WTC11 (cell line): ENCODE results near the gene SLC13A2. TPM values are rescaled to one million over a fixed set of nuclear protein-coding genes. Genes with fewer than 3 reads are reported as not detected.

Experiments
- ATAC-seq: fragments of 200-7000 bp; cut with Tn5 transposase; 2 replicates; pipeline ENCODE4 v1.10.0; 2021; ENCODE audit warnings: mild to moderate bottlenecking, moderate library complexity
- CTCF ChIA-PET: fragments of 300-600 bp; sonication (Branson Sonifier 250); formaldehyde crosslinking; loops from one replicate; lab custom pipeline; 2021; ENCODE audit warnings: antibody characterized with exemption; lab: Charles Lee
- POLR2A ChIA-PET: fragments of 350-600 bp; sonication (Branson Sonifier 250); formaldehyde crosslinking; loops from one replicate; lab custom pipeline; 2021; ENCODE audit warnings: antibody characterized with exemption; lab: Charles Lee
- DNase-seq: peaks from one replicate; pipeline ENCODE4 v3.0.0; 2021; ENCODE audit warnings: low spot score
- H3K27ac Mint-ChIP-seq: 2 replicates; pipeline ENCODE4 v1.8.0; 2021; ENCODE audit warnings: mixed read lengths
- H3K27me3 Mint-ChIP-seq: 2 replicates; pipeline ENCODE4 v1.8.0; 2021; ENCODE audit warnings: low read depth, mild to moderate bottlenecking, moderate library complexity, mixed read lengths
- H3K36me3 Mint-ChIP-seq: 2 replicates; pipeline ENCODE4 v1.8.0; 2021; ENCODE audit warnings: mixed read lengths
- H3K4me1 Mint-ChIP-seq: 2 replicates; pipeline ENCODE4 v1.8.0; 2022; ENCODE audit warnings: mixed read lengths
- H3K4me3 Mint-ChIP-seq: 2 replicates; pipeline ENCODE4 v1.8.0; 2021; ENCODE audit warnings: mild to moderate bottlenecking, moderate library complexity, mixed read lengths
- H3K9me3 Mint-ChIP-seq: 2 replicates; pipeline ENCODE4 v1.8.0; 2021; ENCODE audit warnings: mixed read lengths
- AFF4 ChIP-seq: sonication (generic); formaldehyde crosslinking; IDR thresholded peaks from 2 replicates; pipeline ENCODE4 v1.8.1; 2023; ENCODE audit warnings: mild to moderate bottlenecking, missing genetic modification reagents, borderline replicate concordance
- ARID4B ChIP-seq: sonication (generic); formaldehyde crosslinking; IDR thresholded peaks from 2 replicates; pipeline ENCODE4 v1.8.0; 2023; ENCODE audit warnings: missing genetic modification reagents, mild to moderate bottlenecking, borderline replicate concordance
- E2F5 ChIP-seq: sonication (generic); formaldehyde crosslinking; IDR thresholded peaks from 2 replicates; pipeline ENCODE4 v1.8.1; 2022; ENCODE audit warnings: mild to moderate bottlenecking, moderate library complexity, missing genetic modification reagents
- ETV6 ChIP-seq: sonication (generic); formaldehyde crosslinking; IDR thresholded peaks from 2 replicates; pipeline ENCODE4 v1.8.1; 2022; ENCODE audit warnings: mild to moderate bottlenecking, missing genetic modification reagents
- FOXP4 ChIP-seq: sonication (generic); formaldehyde crosslinking; IDR thresholded peaks from 2 replicates; pipeline ENCODE4 v1.8.0; 2022; ENCODE audit warnings: mild to moderate bottlenecking, missing genetic modification reagents
- GABPB1 ChIP-seq: sonication (generic); formaldehyde crosslinking; IDR thresholded peaks from 2 replicates; pipeline ENCODE4 v1.8.1; 2023; ENCODE audit warnings: mild to moderate bottlenecking, missing genetic modification reagents
- GRHL2 ChIP-seq: fragments of 250-450 bp; sonication (Bioruptor Pico); IDR thresholded peaks from 2 replicates; pipeline ENCODE4 v1.8.0; 2022; ENCODE audit warnings: mild to moderate bottlenecking, moderate library complexity; ENCODE audit not compliant: insufficient replicate concordance, severe bottlenecking
- MXD4 ChIP-seq: fragments of 250-450 bp; sonication (Bioruptor Pico); IDR thresholded peaks from 2 replicates; pipeline ENCODE4 v1.8.0; 2021; ENCODE audit warnings: mild to moderate bottlenecking, moderate library complexity, borderline replicate concordance
- PRRX2 ChIP-seq: fragments of 250-450 bp; sonication (Bioruptor Pico); IDR thresholded peaks from 2 replicates; pipeline ENCODE4 v1.8.0; 2021; ENCODE audit warnings: mild to moderate bottlenecking
- SOX15 ChIP-seq: fragments of 250-450 bp; sonication (Bioruptor Pico); IDR thresholded peaks from 2 replicates; pipeline ENCODE4 v1.9.0; 2021; ENCODE audit warnings: mild to moderate bottlenecking
- ZBTB43 ChIP-seq: sonication (generic); formaldehyde crosslinking; IDR thresholded peaks from 2 replicates; pipeline ENCODE4 v1.8.1; 2023; ENCODE audit warnings: mild to moderate bottlenecking, missing genetic modification reagents
- ZNF121 ChIP-seq: sonication (generic); formaldehyde crosslinking; IDR thresholded peaks from 2 replicates; pipeline ENCODE4 v1.8.0; 2023; ENCODE audit warnings: missing genetic modification reagents
- ZNF263 ChIP-seq: sonication (generic); formaldehyde crosslinking; IDR thresholded peaks from 2 replicates; pipeline ENCODE4 v1.8.1; 2022; ENCODE audit warnings: low read depth, mild to moderate bottlenecking, moderate library complexity, missing genetic modification reagents
- ZNF317 ChIP-seq: sonication (generic); formaldehyde crosslinking; IDR thresholded peaks from 2 replicates; pipeline ENCODE4 v1.8.1; 2023; ENCODE audit warnings: low read depth, mild to moderate bottlenecking, moderate library complexity, missing genetic modification reagents, borderline replicate concordance
- ZNF425 ChIP-seq: fragments of 250-450 bp; sonication (Bioruptor Pico); conservative IDR thresholded peaks from 2 replicates; pipeline ENCODE4 v1.9.0; 2021; ENCODE audit warnings: mild to moderate bottlenecking
- ZNF532 ChIP-seq: fragments of 250-450 bp; sonication (Bioruptor Pico); IDR thresholded peaks from 2 replicates; pipeline ENCODE4 v1.9.0; 2021; ENCODE audit warnings: mild to moderate bottlenecking, borderline replicate concordance
- ZNF671 ChIP-seq: fragments of 250-450 bp; sonication (Bioruptor Pico); IDR thresholded peaks from 2 replicates; pipeline ENCODE4 v1.8.0; 2021; ENCODE audit warnings: mild to moderate bottlenecking
- total RNA-seq: library from RNA; stranded (reverse); gene quantifications from 3 replicates; pipeline ENCODE4 v1.2.3, GENCODE V29; 2021

The SLC13A2 gene
- total RNA-seq, 1 experiment from 2014 or later: not detected

GRCh38 chr17:28449859-28450258, 23.6 kb upstream of the SLC13A2 start (continued):
- no peak for TF ChIP-seq ZNF532
- TF ChIP-seq E2F5 (CRISPR knock-in tag): no peak
- TF ChIP-seq GRHL2: no peak

- ChIA-PET POLR2A (interaction anchor here (0.6 kb wide), 1 partner anchor 523 kb away, joined by 5 read pairs; no protein-coding TSS in a partner anchor), CTCF (no interaction called here)
- no peak overlapping the region for H3K27ac Mint-ChIP-seq
- H3K9me3 Mint-ChIP-seq: peaks cover 25% of the 10 kb centered on the region
- DNase-seq (no peak), ATAC-seq (no peak)
- no peaks in the 10 kb centered on the region for H3K4me1 Mint-ChIP-seq
- H3K4me3 Mint-ChIP-seq: no peak overlapping the region
- peaks cover 10% of the 10 kb centered on the region for H3K36me3 Mint-ChIP-seq
- H3K27me3 Mint-ChIP-seq: peaks cover 16% of the 10 kb centered on the region
- no peak for TF ChIP-seq MXD4 (CRISPR knock-in tag)
- TF ChIP-seq FOXP4 (CRISPR knock-in tag): no peak
- no peak for TF ChIP-seq PRRX2 (CRISPR knock-in tag)
- TF ChIP-seq SOX15 (CRISPR knock-in tag): no peak
- no peak for TF ChIP-seq ZNF121 (CRISPR knock-in tag)
- TF ChIP-seq ZNF263 (CRISPR knock-in tag): no peak
- TF ChIP-seq ZNF317 (CRISPR knock-in tag): no peak
- no peak for TF ChIP-seq AFF4
- no peak for TF ChIP-seq ZNF671 (CRISPR knock-in tag)
- TF ChIP-seq GABPB1 (CRISPR knock-in tag): no peak
- TF ChIP-seq ETV6 (CRISPR knock-in tag): no peak
- no peak for TF ChIP-seq ARID4B
- no peak for TF ChIP-seq ZBTB43 (CRISPR knock-in tag)
- TF ChIP-seq ZNF425 (CRISPR knock-in tag): no peak
Measured at GRCh38 chr17:28457890-28458289, 15.6 kb upstream of the SLC13A2 start.
